Fibroblast of gingiva (primary cell): ENCODE data around the gene GTPBP3.
"Not testable (repeated sequence)": the region's sequence is repeated elsewhere in the genome, so short reads cannot be mapped to it uniquely, and the experiment has no call there.

Source experiments
- DNase-seq: peaks from one replicate; pipeline ENCODE4 v3.0.0-alpha.2; 2011; ENCODE audit warnings: low read depth

The GTPBP3 gene

GRCh38 chr19:17341845-17342244 lies 4.5 kb downstream of the GTPBP3 start:
- DNase-seq = no peak

DNA sequence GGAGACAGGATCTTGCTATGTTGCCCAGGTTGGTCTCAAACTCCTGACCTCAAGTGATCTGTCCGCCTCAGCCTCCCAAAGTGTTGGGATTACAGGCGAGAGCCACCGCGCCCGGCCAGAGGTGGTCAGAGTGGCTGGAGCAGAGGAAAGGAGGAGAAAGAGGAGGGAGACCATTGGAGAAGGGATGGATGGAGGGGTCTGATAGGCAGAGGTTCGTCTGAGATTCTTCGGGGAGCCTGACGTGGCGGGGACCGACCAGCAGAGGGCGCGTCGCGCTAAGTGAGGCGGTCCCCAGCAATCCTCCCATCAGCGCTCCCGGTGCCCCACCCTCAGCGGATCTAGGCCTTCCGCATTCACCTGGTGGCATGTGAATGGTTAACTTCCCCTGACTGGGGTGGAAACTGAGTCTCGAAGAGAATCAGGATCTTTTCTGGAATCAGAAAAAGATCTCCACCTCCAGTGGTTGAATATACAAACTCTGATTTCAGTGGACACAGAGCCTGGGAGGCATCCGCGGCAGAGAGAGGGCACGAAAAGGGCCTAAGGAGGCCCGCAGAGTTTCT lies 8.8 kb downstream of the GTPBP3 start:
- peak; percentile 40 for DNase-seq

- no peak for DNase-seq
Measured at GRCh38 chr19:17347361-17347760, 10.0 kb downstream of the GTPBP3 start.

GRCh38 chr19:17347877-17348276 lies 10.5 kb downstream of the GTPBP3 start:
- DNase-seq = no peak

- peak; percentile 62 for DNase-seq
Measured at GRCh38 chr19:17348700-17349099, 11.3 kb downstream of the GTPBP3 start.

DNA sequence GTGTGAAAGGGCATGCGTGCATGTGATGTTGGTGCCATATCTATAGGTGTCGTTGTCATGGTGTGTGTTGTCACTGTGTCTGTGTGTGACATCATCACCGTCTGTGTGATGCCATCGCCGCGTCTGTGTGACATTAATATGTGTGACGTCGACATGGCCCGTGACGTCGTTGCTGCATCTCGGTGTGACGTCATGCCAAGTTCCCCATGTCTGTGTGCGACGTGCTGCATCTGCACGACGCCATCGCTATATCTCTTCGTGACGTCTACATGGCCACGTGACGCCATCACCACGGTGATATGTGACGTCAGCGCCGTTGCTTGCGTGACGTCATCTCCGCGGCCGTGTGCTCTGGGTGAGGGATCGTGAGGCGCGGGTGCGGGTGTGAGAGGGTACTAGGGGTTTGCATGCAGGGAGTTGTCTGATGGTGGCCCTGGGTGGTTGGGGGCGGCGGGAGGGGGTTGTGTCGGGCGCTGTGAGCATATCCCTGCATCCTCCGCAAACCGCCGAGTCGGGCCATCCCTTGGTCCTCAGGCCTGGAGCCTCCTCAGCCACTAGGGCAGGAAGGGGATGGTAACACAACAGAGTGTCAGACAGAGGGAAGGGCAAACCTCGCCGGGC lies 14.6 kb downstream of the GTPBP3 start:
- DNase-seq = no peak

GRCh38 chr19:17352608-17353280 lies 15.4 kb downstream of the GTPBP3 start:
- DNase-seq = no peak

DNA sequence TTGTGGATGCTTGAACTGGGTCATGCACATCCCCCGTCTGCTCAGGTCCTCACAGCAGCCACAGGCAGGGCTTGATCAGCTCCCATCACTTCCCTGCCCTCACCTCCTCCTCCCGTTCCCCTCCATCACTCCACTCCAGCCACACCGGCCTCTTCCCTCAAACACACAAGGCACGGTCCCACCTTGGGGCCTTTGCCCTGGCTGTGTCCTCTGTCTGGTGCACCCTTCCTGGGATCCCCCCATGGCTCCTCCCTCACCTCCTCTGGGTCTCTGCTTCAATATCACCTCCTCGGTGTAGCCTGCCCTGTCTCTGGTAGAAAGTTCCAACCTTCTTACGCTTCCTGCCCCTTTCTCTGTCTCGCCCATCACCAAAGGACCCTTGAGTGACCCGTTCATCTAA lies 16.0 kb downstream of the GTPBP3 start:
- no peak for DNase-seq

DNA sequence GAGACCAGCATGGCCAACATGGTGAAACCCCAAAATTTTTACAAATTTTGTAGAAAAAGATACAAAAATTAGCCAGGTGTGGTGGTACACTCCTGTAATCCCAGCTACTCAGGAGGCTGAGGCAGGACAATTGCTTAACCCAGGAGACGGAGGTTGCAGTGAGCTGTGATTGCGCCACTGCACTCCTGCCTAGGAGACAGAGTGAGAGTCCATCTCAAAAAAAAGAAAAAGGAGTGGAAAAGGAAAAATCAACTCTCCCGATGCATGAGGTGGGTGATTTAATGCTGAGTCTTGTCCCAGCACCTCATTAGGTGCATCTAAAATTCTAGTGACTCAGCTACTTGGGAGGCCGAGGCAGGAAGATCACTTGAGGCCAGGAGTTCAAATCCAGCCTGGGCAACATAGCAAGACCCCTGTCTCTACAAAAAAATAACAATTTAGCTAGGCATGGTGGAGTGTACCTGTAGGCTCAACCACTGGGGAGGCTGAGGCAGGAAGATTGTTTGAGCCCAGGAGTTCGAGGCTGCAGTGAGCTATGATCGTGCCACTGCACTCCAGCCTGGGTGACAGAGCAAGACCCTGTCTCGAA lies 19.8 kb downstream of the GTPBP3 start:
- no peak for DNase-seq

GRCh38 chr19:17357724-17358123 lies 20.4 kb downstream of the GTPBP3 start:
- DNase-seq = no peak

DNA sequence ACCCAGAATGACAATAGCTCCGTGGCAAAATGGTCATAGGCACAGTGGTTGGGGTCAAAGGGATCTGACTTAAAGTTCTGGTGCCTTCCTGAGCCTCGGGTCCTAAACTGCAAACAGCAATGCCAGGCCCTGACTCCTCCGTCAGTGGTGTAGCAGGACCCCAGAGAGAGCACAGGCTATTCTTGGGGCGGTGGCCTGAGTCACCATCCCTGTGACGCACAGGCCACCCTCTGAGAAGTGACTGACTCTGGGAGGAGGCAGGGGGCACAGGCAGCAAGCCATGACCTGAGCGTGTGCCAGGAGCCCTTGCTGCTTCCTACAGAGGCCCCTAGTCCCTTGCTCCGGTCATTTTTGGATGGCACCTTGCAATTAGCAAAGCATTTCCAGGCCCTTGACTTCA lies 21.0 kb downstream of the GTPBP3 start:
- DNase-seq = peak; percentile 51

- DNase-seq = no peak
Measured at GRCh38 chr19:17359905-17360800, 22.8 kb downstream of the GTPBP3 start.

- not testable (repeated sequence) for DNase-seq
Measured at GRCh38 chr19:17363852-17364605, 26.7 kb downstream of the GTPBP3 start.

DNA sequence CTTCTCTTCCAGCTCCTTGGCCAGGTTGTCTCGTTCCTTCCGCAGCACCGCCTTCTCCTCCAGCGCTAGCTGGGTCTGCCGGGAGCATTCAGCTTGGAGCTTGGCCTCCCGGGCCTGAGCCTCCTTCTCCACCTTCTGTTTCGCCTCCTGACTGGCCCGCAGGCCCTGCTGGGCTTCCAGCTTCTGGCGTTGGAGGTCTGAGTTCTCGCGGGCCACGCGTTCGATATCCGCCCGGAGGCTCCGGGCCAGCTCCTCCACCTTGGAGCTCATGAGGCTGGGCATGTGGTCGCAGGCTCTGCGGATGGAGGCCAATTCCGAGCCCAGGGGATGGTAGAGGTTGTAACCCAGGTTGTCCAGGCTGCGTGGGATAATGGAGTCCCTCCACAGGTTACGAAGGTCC lies 28.0 kb downstream of the GTPBP3 start:
- DNase-seq = no peak

DNA sequence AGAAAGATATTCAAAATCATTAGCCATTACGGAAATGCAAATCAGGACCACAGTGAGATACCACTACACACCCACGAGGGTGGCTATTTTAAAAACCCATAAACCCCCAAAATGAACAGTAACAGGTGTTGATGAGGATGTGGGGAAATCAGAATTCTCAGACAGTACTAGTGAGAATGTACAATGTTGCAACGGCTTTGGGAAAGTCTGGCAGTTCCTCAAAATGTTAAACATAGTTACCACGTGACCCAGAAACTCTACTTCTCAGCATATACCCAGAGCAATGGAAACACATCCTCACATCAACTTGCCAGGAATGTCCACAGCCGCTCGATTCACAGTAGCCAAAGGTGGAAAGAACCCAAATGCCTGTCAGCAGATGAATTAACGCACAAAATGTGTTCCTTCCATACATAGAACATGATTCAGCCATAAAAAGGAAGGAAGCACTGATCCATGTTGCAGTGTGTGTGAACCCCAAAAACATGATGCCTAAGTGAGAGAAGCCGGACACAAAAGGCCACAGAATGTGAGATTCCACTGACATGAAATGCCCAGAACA lies 32.8 kb downstream of the GTPBP3 start:
- DNase-seq = peak; percentile 65

DNA sequence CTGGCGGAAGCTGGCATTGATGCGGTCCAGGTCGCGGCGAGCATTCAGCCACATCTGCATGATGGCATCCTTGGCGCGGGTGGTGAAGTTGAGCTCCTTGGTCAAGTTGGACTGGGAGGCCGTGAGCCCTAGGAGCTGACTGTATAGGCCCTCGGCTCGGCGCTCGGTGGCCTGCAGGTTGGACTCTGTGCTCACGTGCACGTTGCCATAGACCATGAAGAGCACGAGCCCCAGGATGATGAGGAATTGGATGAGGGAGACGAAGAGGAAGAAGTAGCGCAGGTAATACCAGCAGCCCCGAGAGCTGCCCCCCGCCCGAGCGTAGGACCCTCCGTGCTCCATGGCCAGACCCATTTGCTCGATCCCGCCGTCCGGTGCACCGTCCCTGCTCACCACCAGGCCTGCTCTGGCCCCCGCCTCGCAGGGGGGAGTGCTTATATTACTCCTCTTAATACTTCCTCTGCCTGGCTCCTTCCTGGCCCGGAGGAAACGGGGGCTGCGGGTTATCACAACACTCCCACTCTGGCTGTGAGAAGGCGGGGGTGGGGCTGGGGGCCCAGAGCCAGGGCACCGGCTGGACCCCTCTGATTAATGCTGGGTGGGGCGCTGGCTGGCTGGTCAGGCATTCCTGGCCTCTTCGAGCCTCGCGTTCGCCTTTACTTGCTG lies 39.7 kb downstream of the GTPBP3 start, which contains the start of gene PLVAP:
TSS of gene PLVAP (minus strand) at position 408 of the 666 bp plus-strand sequence. CDS start at position 354, 54 bp downstream.
- no peak for DNase-seq

DNA sequence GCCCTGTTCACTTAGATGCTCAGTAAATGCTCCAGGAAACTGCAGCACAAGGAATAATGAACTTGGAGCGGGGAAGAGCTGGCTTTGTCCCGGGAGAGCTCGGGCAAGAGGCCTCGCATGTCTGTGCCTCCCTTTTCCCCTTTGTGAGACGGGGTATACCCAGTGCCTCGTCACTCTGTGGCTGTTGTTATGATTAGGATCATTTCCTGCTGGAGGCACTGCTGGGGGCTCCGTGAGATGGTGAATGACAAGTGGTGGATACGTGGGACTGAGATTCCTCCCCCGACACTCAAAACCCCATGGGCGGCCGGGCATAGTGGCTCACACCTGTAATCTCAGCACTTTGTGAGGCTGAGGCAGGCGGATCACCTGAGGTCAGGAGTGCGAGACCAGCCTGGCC lies 40.9 kb downstream of the GTPBP3 start:
- no peak for DNase-seq

DNA sequence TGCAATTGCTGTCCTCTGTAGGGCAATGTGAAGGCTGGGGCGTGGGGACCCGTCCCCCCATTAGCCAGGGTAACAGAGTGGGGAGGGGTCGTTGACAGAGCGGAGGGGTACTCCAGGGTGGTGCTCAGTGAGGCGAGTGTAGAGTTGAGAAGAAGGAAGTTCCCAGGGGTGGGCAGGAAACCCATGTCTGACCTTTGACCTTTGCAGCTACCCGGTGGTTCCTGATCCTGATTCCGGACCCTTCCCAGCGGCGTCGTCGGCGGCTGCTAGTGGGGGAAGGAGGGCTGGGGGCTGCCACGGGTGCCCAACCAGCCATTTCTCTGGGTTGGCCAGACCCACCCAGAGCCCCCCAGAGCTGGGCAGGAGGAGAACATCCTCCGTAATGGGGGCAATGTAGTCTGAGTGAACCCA lies 41.9 kb downstream of the GTPBP3 start:
- no peak for DNase-seq

- DNase-seq = no peak
Measured at GRCh38 chr19:17380426-17381138, 43.2 kb downstream of the GTPBP3 start.
